Thoracic aorta (tissue), 2 donors: ENCODE measurements around the gene EEPD1. TPM values are rescaled to one million over a fixed set of nuclear protein-coding genes. Genes with fewer than 3 reads are reported as not detected.
"Not testable (repeated sequence)": the region's sequence is repeated elsewhere in the genome, so short reads cannot be mapped to it uniquely, and the experiment has no call there.

Experiments used
- ATAC-seq: fragments of 150-250 bp; one replicate; pipeline ENCODE4 v1.8.0; 2017; ENCODE audit warnings: low read depth; ENCODE audit not compliant: insufficient number of reproducible peaks, low FRiP score
- DNase-seq: peaks from one replicate; pipeline ENCODE4 v3.0.0-alpha.2; 2020; ENCODE audit warnings: low spot score
- H3K27ac ChIP-seq, 2 donors: fragments of 200-600 bp; sonication (generic); 1 replicate in 1 of 2; 2 replicates in 1 of 2; pipeline ENCODE4 v1.5.1; 2016; ENCODE audit warnings: mild to moderate bottlenecking in 2 of 2, moderate library complexity in 2 of 2
- H3K27me3 ChIP-seq: fragments of 200-600 bp; sonication (generic); replicated peaks from 2 replicates; pipeline ENCODE4 v1.6.0; 2016; ENCODE audit warnings: mild to moderate bottlenecking; ENCODE audit not compliant: insufficient read depth
- H3K36me3 ChIP-seq: fragments of 200-600 bp; sonication (generic); one replicate; pipeline ENCODE4 v1.5.1; 2016
- H3K4me1 ChIP-seq, 2 donors: fragments of 200-600 bp; sonication (generic); 1 replicate in 1 of 2; 2 replicates in 1 of 2; pipeline versions ENCODE4 v1.5.1 to v1.6.0; 2016; ENCODE audit warnings: low read depth in 2 of 2, mild to moderate bottlenecking in 1 of 2; ENCODE audit not compliant: control insufficient read depth in 1 of 2
- H3K4me3 ChIP-seq: fragments of 200-600 bp; sonication (generic); 2 replicates; pipeline ENCODE4 v1.5.1; 2016; ENCODE audit warnings: mild to moderate bottlenecking
- H3K9me3 ChIP-seq: fragments of 200-600 bp; sonication (generic); 2 replicates; pipeline ENCODE4 v1.5.1; 2016
- CTCF ChIP-seq: fragments of 200-600 bp; sonication (generic); IDR thresholded peaks from one replicate; pipeline ENCODE4 v1.5.1; 2019; ENCODE audit warnings: antibody characterized with exemption
- total RNA-seq, 2 donors: library from RNA; depleted of rRNA; stranded (reverse); fragments of >200 nt; gene quantifications; one replicate each; pipeline versions ENCODE4 v1.1.0 to v1.2.3, GENCODE V29; 2016

EEPD1 gene
- total RNA-seq, 2 donors from 2014 or later, result 14.6 to 17.4 TPM

- ATAC-seq, result no peak
- Histone ChIP-seq H3K9me3 (no peaks in the 10 kb centered on the region), H3K36me3 (no peaks in the 10 kb centered on the region), H3K27me3 (no peaks in the 10 kb centered on the region), H3K27ac (no peak overlapping the region), H3K4me3 (no peak overlapping the region), H3K4me1 (peaks cover 4 to 13% of the 10 kb centered on the region in 2 donors)
- no peak for DNase-seq
- TF ChIP-seq CTCF, result no peak
These were observed 100.6 kb downstream of the EEPD1 start for GRCh38 chr7:36253699-36254098.

GRCh38 chr7:36258510-36259259, 105.6 kb downstream of the EEPD1 start:
- not testable (repeated sequence) for DNase-seq, H3K36me3 ChIP-seq, H3K9me3 ChIP-seq, ATAC-seq, H3K27ac ChIP-seq, H3K27me3 ChIP-seq
- Histone ChIP-seq H3K4me3 (peak overlapping the region; percentile 18), H3K4me1 (peaks cover 30 to 51% of the 10 kb centered on the region in 2 donors)

- Histone ChIP-seq H3K4me1 (peaks cover 48 to 69% of the 10 kb centered on the region in 2 donors), H3K4me3 (no peak overlapping the region), H3K36me3 (no peaks in the 10 kb centered on the region), H3K27me3 (no peaks in the 10 kb centered on the region), H3K27ac (peak overlapping the region in 1 of 2 donors; percentile 21), H3K9me3 (no peaks in the 10 kb centered on the region)
- DNase-seq, result no peak
- ATAC-seq, result no peak
- TF ChIP-seq CTCF, result no peak
These were observed 107.4 kb downstream of the EEPD1 start for GRCh38 chr7:36260481-36260880.

- DNase-seq (no peak), ATAC-seq (peak; percentile 67)
- Histone ChIP-seq H3K9me3 (no peaks in the 10 kb centered on the region), H3K4me3 (no peak overlapping the region), H3K27ac (peak overlapping the region in 1 of 2 donors; percentile 21), H3K36me3 (no peaks in the 10 kb centered on the region), H3K4me1 (peaks cover 51 to 76% of the 10 kb centered on the region in 2 donors), H3K27me3 (no peaks in the 10 kb centered on the region)
- no peak for TF ChIP-seq CTCF
These were observed 108.1 kb downstream of the EEPD1 start for GRCh38 chr7:36261019-36261754.

GRCh38 chr7:36262309-36263094, 109.4 kb downstream of the EEPD1 start:
- DNase-seq, result no peak
- Histone ChIP-seq H3K27me3 (no peaks in the 10 kb centered on the region), H3K36me3 (no peaks in the 10 kb centered on the region), H3K4me3 (no peak overlapping the region), H3K27ac (no peak overlapping the region), H3K4me1 (peaks cover 51 to 77% of the 10 kb centered on the region in 2 donors), H3K9me3 (no peaks in the 10 kb centered on the region)
- ATAC-seq, result no peak
- TF ChIP-seq CTCF, result no peak
